ENCODE data around the gene TBC1D19. TPM values are rescaled to one million over a fixed set of nuclear protein-coding genes. Genes with fewer than 3 reads are reported as not detected.
"Not testable (repeated sequence)": the region's sequence is repeated elsewhere in the genome, so short reads cannot be mapped to it uniquely, and the experiment has no call there.

TBC1D19 gene
- total RNA-seq, 1 donor from 2014 or later: 5.8 TPM

- intact Hi-C loops (cut with micrococcal nuclease): not testable (repeated sequence)
Measured at GRCh38 chr4:26679040-26679695, 95.3 kb downstream of the TBC1D19 start.

GRCh38 chr4:26682436-26682835, 98.6 kb downstream of the TBC1D19 start:
- intact Hi-C loops (cut with micrococcal nuclease): no loop called here

- intact Hi-C loops (cut with micrococcal nuclease): no loop called here
Measured at GRCh38 chr4:26685250-26685649, 101.4 kb downstream of the TBC1D19 start.

GRCh38 chr4:26687728-26688127, 103.8 kb downstream of the TBC1D19 start:
- intact Hi-C loops (cut with micrococcal nuclease): no loop called here

- intact Hi-C loops (cut with micrococcal nuclease): no loop called here
Measured at GRCh38 chr4:26690506-26690905, 106.6 kb downstream of the TBC1D19 start.

GRCh38 chr4:26692014-26692726, 108.3 kb downstream of the TBC1D19 start:
- intact Hi-C loops (cut with micrococcal nuclease): no loop called here

GRCh38 chr4:26694131-26694530, 110.2 kb downstream of the TBC1D19 start:
- intact Hi-C loops (cut with micrococcal nuclease): not testable (repeated sequence)

GRCh38 chr4:26700110-26700509, 116.2 kb downstream of the TBC1D19 start:
- intact Hi-C loops (cut with micrococcal nuclease): no loop called here

- intact Hi-C loops (cut with micrococcal nuclease): no loop called here
Measured at GRCh38 chr4:26701095-26701494, 117.2 kb downstream of the TBC1D19 start.

- intact Hi-C loops (cut with micrococcal nuclease): no loop called here
Measured at GRCh38 chr4:26701786-26702227, 117.9 kb downstream of the TBC1D19 start.

GRCh38 chr4:26707342-26707741, 123.5 kb downstream of the TBC1D19 start:
- intact Hi-C loops (cut with micrococcal nuclease): no loop called here

GRCh38 chr4:26709246-26709645, 125.4 kb downstream of the TBC1D19 start:
- intact Hi-C loops (cut with micrococcal nuclease): no loop called here

- intact Hi-C loops (cut with micrococcal nuclease): no loop called here
Measured at GRCh38 chr4:26713563-26714151, 129.8 kb downstream of the TBC1D19 start.

- intact Hi-C loops (cut with micrococcal nuclease): loop anchor here (5.0 kb wide), 2 partner anchors 383 to 688 kb away; no protein-coding TSS in a partner anchor
Measured at GRCh38 chr4:26715636-26716242, 131.9 kb downstream of the TBC1D19 start.

- intact Hi-C loops (cut with micrococcal nuclease): loop anchor here (5.0 kb wide), 2 partner anchors 385 to 690 kb away; no protein-coding TSS in a partner anchor
Measured at GRCh38 chr4:26717332-26717731, 133.4 kb downstream of the TBC1D19 start.

- intact Hi-C loops (cut with micrococcal nuclease): loop anchor here (1.0 to 5.0 kb wide), 5 partner anchors 261 to 731 kb away; no protein-coding TSS in a partner anchor
Measured at GRCh38 chr4:26719954-26720552, 136.2 kb downstream of the TBC1D19 start.

GRCh38 chr4:26721685-26722084, 137.8 kb downstream of the TBC1D19 start:
- intact Hi-C loops (cut with micrococcal nuclease): loop anchor here (2.0 kb wide), 1 partner anchor 733 kb away; no protein-coding TSS in a partner anchor

- intact Hi-C loops (cut with micrococcal nuclease): no loop called here
Measured at GRCh38 chr4:26723216-26723615, 139.3 kb downstream of the TBC1D19 start.

GRCh38 chr4:26724534-26724933, 140.7 kb downstream of the TBC1D19 start:
- intact Hi-C loops (cut with micrococcal nuclease): no loop called here

GRCh38 chr4:26726655-26727387, 142.9 kb downstream of the TBC1D19 start:
- intact Hi-C loops (cut with micrococcal nuclease): no loop called here

GRCh38 chr4:26727844-26728243, 144.0 kb downstream of the TBC1D19 start:
- intact Hi-C loops (cut with micrococcal nuclease): no loop called here

Data from T-helper 1 cell treated with Interleukin-12 subunit alpha and Interleukin-12 subunit beta and Interleukin-4 antibody, amounts not matched to agents 30 ng/mL and 1 ng/mL, for 36 hours (primary cell).